Glutamatergic neuron (in vitro differentiated cells): ENCODE measurements around the gene BEAN1. TPM values are rescaled to one million over a fixed set of nuclear protein-coding genes. Genes with fewer than 3 reads are reported as not detected.

Experiments
- DNase-seq: peaks from one replicate; pipeline ENCODE4 v3.0.0; 2022
- H3K27ac Mint-ChIP-seq: one replicate; pipeline ENCODE4 v1.8.0; 2020; ENCODE audit warnings: mild to moderate bottlenecking, mixed read lengths, inconsistent platforms; ENCODE audit not compliant: unreplicated experiment
- H3K27me3 Mint-ChIP-seq: one replicate; pipeline ENCODE4 v1.8.0; 2020; ENCODE audit warnings: mild to moderate bottlenecking, moderate library complexity, mixed read lengths, inconsistent platforms; ENCODE audit not compliant: unreplicated experiment
- H3K36me3 Mint-ChIP-seq: one replicate; pipeline ENCODE4 v1.8.0; 2020; ENCODE audit warnings: mild to moderate bottlenecking, mixed read lengths, inconsistent platforms; ENCODE audit not compliant: unreplicated experiment
- H3K4me1 Mint-ChIP-seq: one replicate; pipeline ENCODE4 v1.8.0; 2020; ENCODE audit warnings: mild to moderate bottlenecking, low read depth, mixed read lengths, inconsistent platforms; ENCODE audit not compliant: unreplicated experiment
- H3K4me3 Mint-ChIP-seq: one replicate; pipeline ENCODE4 v1.8.0; 2020; ENCODE audit warnings: mild to moderate bottlenecking, mixed read lengths, inconsistent platforms; ENCODE audit not compliant: unreplicated experiment
- H3K9me3 Mint-ChIP-seq: one replicate; pipeline ENCODE4 v1.8.0; 2020; ENCODE audit warnings: mild to moderate bottlenecking, moderate library complexity, mixed read lengths, inconsistent platforms; ENCODE audit not compliant: unreplicated experiment
- total RNA-seq: library from RNA; stranded (reverse); fragmentation: NEBNext Ultra II Directional; extraction: Animal tissue kit (Norgen Biotek cat#: 25700); gene quantifications from one replicate; pipeline ENCODE4 v1.2.1, GENCODE V29; 2021; ENCODE audit not compliant: unreplicated experiment
- TF ChIP-seq, protein P1 (sequence below): fragments of 200-600 bp; sonication (generic); IDR thresholded peaks from one replicate; pipeline ENCODE4 v1.5.0; 2021; ENCODE audit not compliant: partially characterized antibody, unreplicated experiment

The BEAN1 gene
- total RNA-seq, 1 donor from 2014 or later: 1.8 TPM

DNA sequence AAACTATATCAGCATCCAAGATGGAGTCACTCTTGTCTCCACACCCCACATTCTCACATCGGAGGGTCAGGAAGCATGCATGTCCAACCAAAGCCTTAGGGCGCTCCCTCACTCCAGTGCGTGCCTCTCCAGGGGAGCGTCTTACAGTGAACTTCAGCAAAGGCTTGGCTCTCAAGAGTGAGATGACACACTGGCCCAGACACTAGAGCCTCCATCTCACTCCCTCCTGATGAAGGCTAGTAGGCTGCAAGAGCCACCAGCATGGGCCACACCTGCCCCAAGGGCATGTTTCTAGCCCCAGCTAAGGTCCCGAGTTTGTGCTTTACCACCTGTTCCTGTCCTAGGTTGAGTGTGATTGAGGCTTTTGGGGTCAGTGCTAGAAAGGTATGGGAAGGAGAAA lies 40.5 kb downstream of the BEAN1 start:
- Mint-ChIP-seq H3K4me3 (no peak overlapping the region), H3K4me1 (no peaks in the 10 kb centered on the region), H3K27ac (no peak overlapping the region), H3K9me3 (peaks cover 7% of the 10 kb centered on the region), H3K27me3 (peaks cover 6% of the 10 kb centered on the region), H3K36me3 (peaks cover 5% of the 10 kb centered on the region)
- TF ChIP-seq, protein P1, sequence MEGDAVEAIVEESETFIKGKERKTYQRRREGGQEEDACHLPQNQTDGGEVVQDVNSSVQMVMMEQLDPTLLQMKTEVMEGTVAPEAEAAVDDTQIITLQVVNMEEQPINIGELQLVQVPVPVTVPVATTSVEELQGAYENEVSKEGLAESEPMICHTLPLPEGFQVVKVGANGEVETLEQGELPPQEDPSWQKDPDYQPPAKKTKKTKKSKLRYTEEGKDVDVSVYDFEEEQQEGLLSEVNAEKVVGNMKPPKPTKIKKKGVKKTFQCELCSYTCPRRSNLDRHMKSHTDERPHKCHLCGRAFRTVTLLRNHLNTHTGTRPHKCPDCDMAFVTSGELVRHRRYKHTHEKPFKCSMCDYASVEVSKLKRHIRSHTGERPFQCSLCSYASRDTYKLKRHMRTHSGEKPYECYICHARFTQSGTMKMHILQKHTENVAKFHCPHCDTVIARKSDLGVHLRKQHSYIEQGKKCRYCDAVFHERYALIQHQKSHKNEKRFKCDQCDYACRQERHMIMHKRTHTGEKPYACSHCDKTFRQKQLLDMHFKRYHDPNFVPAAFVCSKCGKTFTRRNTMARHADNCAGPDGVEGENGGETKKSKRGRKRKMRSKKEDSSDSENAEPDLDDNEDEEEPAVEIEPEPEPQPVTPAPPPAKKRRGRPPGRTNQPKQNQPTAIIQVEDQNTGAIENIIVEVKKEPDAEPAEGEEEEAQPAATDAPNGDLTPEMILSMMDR: no peak
- DNase-seq: no peak

DNA sequence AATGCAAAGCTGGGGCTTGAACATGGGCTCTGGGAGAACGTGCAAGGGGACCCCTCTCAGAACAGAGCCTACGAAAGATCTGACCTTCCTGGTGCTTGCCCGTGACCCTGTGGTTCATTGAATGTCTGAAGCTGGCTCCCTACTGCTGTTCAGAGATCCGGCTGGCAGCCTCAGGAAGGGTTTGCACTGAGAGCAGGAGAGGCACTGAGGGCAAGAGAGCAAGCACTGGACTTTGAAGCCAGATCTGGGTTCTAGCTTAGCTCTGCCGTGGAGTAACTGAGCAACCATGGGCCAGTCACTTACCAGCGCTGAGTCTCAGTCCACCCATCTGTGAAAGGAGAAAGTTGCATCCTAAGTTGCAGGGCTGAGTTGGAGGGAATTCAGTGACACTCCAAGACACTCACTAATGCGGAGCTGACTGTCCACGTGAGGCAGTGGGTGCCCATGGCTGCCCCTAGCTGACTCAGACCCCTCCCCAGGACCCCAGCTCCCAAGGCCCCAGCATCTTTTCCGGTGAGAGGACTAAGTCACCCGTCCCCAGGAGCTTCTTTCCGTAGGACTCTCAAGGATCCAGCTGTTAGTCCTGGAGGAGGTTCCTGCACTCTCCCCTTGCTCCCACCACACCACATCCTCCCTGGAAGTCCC lies 41.3 kb downstream of the BEAN1 start:
- TF ChIP-seq, protein P1: no peak
- Mint-ChIP-seq H3K27ac (no peak overlapping the region), H3K27me3 (peaks cover 6% of the 10 kb centered on the region), H3K4me1 (no peaks in the 10 kb centered on the region), H3K9me3 (peaks cover 7% of the 10 kb centered on the region), H3K4me3 (no peak overlapping the region), H3K36me3 (peaks cover 5% of the 10 kb centered on the region)
- no peak for DNase-seq

DNA sequence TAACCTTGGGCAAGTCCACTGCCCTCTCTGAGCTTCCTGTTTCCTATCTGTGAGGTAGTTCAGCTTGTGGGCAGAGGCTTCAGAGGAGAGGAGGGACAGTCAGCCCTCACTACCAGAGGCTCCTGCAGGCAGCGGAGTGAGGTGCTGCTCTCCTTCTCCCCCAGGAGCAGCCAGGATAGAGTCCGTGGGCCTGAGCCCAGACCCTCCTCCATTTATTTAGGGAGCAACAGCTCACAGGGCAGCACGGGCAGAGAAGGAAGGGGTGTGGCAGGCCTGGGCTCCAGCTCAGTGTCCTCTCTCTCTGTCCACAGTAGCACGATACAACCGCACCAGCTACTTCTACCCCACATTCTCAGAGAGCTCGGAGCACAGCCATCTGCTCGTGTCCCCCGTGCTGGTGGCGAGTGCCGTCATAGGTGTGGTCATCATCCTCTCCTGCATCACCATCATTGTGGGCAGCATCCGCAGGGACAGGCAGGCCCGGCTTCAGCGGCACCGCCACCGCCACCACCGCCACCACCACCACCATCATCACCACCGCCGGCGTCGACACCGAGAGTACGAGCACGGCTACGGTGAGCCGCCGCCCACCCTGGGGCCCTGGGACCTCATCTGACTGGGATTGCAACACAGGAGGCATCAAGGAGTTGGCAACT lies 42.3 kb downstream of the BEAN1 start:
- Mint-ChIP-seq H3K27ac (no peak overlapping the region), H3K9me3 (peaks cover 9% of the 10 kb centered on the region), H3K27me3 (peaks cover 12% of the 10 kb centered on the region), H3K4me1 (no peaks in the 10 kb centered on the region), H3K36me3 (peaks cover 5% of the 10 kb centered on the region), H3K4me3 (no peak overlapping the region)
- TF ChIP-seq, protein P1: no peak
- no peak for DNase-seq

DNA sequence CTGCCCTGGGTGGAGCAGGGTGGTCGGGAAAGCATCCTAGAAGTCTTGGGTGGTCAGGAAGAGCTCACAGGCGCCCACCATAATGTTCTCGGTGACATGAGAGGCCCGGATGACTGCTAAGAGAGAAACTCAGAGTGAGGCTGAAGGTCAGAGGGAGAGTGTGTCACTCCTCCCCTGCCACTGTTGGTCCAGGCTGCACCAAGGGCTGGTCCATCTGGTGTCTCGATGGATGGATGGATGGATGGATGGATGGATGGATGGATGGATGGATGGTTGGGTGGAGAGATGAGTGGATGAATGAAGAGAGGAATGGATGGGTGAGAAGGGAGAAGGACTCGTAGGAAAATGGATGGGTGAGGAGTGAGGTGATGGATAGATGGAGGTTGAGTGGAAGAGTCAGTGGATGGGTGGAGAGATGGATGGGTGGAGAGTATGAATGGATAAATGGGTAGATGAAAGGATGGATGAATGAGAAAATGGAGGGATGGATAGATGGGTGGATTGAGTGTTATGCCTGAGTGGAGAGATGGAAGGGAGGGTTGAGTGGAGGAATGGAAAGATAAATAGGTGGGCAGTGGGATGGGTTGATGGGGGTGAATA lies 43.0 kb downstream of the BEAN1 start:
- Mint-ChIP-seq H3K9me3 (peaks cover 9% of the 10 kb centered on the region), H3K27me3 (peaks cover 12% of the 10 kb centered on the region), H3K27ac (no peak overlapping the region), H3K4me3 (no peak overlapping the region), H3K4me1 (no peaks in the 10 kb centered on the region), H3K36me3 (peaks cover 5% of the 10 kb centered on the region)
- DNase-seq: no peak
- TF ChIP-seq, protein P1: no peak

DNA sequence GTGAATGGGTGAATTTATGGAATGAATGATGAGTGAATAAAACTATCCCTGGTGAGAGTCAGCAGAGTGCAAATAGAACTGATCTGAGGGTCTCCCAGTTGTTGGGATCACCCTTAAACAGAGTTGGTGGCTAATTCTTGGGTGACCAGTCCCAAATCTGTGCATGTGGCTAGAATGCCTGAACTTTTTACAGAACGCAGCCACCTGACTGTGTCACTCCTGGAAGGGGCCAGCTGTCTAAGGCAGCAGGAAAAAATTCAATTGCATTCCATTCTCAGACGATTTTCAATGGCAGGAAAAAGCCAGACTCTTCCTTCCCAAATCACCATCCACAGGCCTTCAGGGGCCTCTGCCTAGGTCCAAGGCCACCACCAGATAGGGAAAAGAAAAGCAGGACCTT lies 43.5 kb downstream of the BEAN1 start:
- no peaks in the 10 kb centered on the region for H3K4me1 Mint-ChIP-seq
- H3K36me3 Mint-ChIP-seq: peaks cover 5% of the 10 kb centered on the region
- no peak overlapping the region for H3K27ac Mint-ChIP-seq
- DNase-seq: no peak
- TF ChIP-seq, protein P1: no peak
- peaks cover 9% of the 10 kb centered on the region for H3K9me3 Mint-ChIP-seq
- H3K4me3 Mint-ChIP-seq: no peak overlapping the region
- peaks cover 15% of the 10 kb centered on the region for H3K27me3 Mint-ChIP-seq
